GM20431 (cell line): Measurements from ENCODE around the gene TLL1.

Experiments
- in situ Hi-C: fragments of 300-500 bp; cut with MseI, MboI; formaldehyde crosslinking; loops from one replicate; pipeline ENCODE4 v1.15.0; 2020; ENCODE audit warnings: low sequenced_read_pairs; ENCODE audit not compliant: unreplicated experiment

Gene TLL1

DNA sequence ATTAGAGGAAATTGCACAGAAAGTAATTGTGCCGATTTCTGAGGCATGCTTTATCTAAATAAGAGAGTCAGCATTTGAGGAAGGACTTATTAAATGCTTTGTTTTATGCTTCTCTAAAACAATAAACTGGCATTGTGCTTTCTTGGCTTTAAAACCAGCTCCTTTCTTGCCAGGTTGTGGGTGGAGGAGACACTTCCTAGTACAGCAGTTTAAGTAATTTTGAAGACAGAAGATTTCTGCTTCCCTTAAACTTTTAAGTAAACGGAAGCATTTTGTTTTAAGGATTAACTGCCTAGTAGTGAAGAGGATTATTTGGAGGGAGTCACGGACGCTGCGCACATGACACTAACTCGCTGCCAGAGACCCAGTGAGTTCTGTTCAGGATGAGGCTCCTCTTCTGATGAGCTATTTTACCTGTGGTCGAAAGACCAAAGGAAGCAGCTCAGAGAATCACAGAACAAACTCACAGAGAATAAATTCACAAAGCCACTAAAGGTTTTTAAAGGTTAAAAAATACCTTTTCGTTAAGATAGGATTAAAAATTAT lies 169.5 kb downstream of the TLL1 start:
- in situ Hi-C loops = no loop called here

GRCh38 chr4:166043801-166044200 lies 170.8 kb downstream of the TLL1 start:
- in situ Hi-C loops = no loop called here

DNA sequence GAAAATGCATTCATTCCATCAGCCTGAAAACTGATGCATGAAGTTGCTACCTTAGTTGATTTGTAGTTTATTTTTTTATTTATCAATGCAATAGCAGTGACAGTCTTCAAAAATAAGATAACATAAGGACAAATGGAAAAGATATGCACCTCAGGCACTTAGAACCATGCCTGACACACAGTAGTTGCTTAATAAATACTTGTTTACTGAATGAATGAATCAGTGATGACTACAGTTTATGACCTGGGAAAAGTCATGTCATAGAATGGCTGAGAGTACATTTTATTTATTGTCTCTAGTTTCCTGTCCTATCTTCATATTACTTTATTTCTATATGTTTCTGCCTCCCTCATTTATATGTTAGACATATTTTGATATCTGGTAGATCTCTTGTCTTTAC lies 171.8 kb downstream of the TLL1 start:
- in situ Hi-C loops = no loop called here

GRCh38 chr4:166045457-166045856 lies 172.4 kb downstream of the TLL1 start:
- in situ Hi-C loops = no loop called here

DNA sequence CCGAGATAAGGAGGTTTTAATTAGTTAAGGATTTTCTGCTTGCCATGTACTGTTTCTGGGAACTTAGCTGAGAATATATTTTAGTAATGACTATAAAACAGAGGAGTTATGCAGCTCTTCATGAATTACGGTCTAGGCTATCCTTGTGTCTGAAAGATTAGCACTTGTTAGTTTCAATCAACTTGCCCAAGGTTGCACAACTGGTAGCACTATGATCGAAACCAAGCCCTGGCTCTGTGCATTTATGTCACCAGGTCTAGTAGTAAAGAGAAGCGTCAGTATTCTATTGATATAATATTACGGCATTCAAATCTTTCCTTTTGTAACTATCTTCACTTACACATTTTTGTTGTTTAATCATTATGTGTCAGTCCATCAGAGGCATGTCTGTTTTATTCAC lies 176.0 kb downstream of the TLL1 start:
- in situ Hi-C loops = no loop called here

- in situ Hi-C loops = no loop called here
These were observed 191.7 kb downstream of the TLL1 start for GRCh38 chr4:166064721-166065120.

DNA sequence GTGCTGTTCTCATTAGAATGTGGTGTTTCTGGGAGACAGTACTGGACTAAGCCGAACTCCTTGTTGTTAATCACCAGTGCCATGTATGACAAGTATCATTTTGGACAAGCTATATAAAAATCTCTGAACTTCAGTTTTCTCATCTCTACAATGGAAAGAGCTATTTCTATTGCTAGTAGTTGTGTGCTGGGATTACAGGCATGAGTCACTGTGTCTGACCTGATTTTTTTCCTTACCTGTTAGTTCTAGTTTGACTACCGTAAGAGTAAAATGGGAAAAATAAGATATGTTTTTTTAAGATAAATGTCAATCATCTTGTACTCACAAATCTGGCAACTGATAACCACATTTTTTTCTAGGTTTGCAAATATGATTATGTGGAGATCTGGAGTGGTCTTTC lies 192.3 kb downstream of the TLL1 start:
- in situ Hi-C loops = no loop called here

GRCh38 chr4:166066936-166067335 lies 193.9 kb downstream of the TLL1 start:
- in situ Hi-C loops = no loop called here

DNA sequence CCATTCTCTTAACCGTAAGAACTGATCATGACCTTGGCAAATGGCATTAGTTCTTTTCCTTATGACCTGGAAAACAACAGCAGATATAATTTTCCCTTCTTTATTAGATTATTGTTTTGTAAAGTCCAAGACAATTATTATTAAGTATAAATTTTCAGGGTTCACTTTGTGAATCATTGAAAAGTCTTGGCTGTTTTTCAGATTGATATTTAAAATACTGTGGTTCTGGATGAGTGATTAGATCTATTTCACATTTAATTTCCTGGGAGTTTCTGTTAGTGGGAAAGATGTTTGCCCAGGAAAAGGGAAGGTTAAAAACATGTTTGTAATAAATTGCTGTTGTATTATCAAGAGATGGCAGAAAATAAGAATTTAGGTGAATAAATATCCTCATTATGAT lies 194.9 kb downstream of the TLL1 start:
- in situ Hi-C loops = no loop called here

GRCh38 chr4:166073783-166074182 lies 200.7 kb downstream of the TLL1 start:
- in situ Hi-C loops = no loop called here

DNA sequence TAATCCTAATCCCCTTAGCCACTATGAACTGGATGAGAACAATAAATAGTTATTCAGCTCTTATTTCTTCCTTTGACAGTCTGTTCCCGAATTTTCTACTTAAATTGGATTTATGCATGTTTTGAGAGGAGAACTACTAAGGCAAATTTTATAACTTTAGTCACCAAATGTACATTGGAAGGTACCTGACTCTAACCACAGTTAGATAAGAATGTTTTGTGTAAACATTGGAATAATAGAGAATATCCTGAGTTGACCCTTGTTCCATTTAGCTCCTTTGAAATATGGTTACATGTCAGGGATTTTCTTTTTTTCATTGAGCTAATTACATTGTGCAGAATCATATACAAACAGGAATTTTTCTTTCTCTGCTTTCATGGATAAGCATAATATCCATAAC lies 202.6 kb downstream of the TLL1 start:
- in situ Hi-C loops = loop anchor here (25.0 kb wide), 1 partner anchor 538 kb away; no protein-coding TSS in a partner anchor

DNA sequence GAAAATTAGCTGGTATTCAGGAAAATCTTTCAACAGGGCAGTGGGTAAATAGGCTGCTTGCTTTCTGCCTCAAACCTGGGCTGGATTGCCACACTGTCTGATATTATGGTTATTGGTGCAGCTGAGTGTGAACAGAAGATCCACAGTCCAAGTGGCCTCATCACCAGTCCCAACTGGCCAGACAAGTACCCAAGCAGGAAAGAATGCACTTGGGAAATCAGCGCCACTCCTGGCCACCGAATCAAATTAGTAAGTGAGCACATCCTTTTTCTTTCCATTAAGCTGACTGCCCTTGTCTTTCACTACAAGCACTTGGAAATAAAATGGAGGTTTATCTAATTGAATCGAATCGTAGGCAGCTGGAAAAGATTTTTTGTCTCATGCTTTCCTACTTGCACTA lies 204.7 kb downstream of the TLL1 start:
- in situ Hi-C loops = loop anchor here (25.0 kb wide), 1 partner anchor 540 kb away; no protein-coding TSS in a partner anchor

- in situ Hi-C loops = loop anchor here (25.0 kb wide), 1 partner anchor 541 kb away; no protein-coding TSS in a partner anchor
These were observed 205.3 kb downstream of the TLL1 start for GRCh38 chr4:166078383-166078782.

GRCh38 chr4:166078955-166079354 lies 205.9 kb downstream of the TLL1 start:
- in situ Hi-C loops = loop anchor here (25.0 kb wide), 1 partner anchor 542 kb away; no protein-coding TSS in a partner anchor

DNA sequence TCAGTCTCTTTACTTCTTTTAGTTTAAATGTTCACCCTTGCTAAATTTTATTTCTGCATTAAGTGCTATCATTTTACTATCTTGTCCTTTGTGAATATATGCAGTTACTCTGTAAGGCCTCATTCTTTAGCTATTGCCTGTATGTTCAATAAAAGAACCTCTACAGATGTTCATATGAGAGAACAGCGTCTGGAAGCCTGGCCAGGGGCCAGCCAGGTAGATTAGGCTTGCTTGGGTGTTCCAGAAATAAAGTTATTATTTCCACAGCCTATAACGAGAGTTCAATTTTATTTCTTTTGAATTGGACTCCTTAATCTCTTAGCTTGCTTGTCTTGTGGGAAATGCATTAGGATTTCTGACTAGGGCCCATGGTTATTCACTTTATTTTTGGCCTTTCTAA lies 214.5 kb downstream of the TLL1 start:
- in situ Hi-C loops = loop anchor here (25.0 kb wide), 1 partner anchor 550 kb away; no protein-coding TSS in a partner anchor

- in situ Hi-C loops = loop anchor here (25.0 kb wide), 1 partner anchor 551 kb away; no protein-coding TSS in a partner anchor
These were observed 215.5 kb downstream of the TLL1 start for GRCh38 chr4:166088576-166088975.

DNA sequence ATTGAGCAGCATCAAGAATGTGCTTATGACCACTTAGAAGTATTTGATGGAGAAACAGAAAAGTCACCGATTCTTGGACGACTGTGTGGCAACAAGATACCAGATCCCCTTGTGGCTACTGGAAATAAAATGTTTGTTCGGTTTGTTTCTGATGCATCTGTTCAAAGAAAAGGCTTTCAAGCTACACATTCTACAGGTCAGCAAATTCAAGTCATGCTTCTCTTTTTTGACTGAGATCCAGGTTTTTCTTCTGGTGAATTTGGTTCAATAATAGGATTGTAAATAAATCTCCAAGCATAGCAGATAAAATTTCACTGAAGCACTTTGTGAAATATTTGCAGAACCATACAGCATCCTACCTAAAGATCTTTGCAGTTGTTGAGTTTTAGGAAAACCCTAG lies 218.1 kb downstream of the TLL1 start:
- in situ Hi-C loops = loop anchor here (25.0 kb wide), 1 partner anchor 554 kb away; no protein-coding TSS in a partner anchor

DNA sequence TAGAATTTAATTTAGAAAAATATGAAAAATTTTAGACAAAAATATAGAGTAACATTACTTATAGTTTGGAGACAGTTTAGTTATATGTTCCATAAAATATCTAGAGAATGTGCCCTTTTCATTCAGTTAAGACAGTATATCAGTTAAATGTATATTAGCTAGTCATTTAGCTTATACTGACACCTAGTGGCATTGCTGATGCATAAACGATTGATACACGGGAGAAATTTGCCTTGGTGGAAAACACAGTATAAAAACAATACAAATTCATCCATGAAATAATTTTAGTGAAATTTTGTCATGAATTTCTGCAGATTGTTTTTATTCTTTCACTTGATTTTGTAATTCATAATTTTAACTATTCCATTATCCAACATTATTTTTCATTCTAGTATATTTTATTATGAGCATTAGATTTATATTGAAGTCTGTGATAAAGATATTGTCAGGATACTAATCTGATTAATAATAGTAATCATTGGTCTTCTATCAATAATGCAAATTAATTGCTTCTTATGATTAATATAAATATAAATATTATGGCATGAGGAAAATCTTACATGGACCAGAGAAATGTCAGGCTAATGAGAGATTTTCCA lies 219.0 kb downstream of the TLL1 start:
- in situ Hi-C loops = loop anchor here (25.0 kb wide), 1 partner anchor 555 kb away; no protein-coding TSS in a partner anchor

DNA sequence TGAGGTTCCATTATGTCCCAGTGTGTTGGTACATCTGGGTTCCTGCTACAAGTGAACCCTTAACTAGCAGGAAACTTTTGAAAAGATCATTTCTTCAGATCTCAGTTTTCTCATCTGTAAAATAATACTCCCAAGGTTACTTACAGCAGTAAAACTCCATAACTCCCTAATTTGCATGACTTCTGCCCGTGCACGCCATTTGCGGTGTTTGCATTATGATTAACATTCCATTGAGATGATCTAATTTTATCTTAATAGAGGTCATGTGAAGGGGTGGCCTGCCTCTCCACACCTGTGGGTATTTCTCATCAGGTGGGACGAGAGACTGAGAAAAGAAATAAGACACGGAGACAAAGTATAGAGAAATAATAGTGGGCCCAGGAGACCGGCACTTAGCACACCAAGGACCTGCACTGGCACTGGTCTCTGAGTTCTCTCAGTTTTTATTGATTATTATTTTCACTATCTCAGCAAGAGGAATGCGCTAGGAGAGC lies 219.8 kb downstream of the TLL1 start:
- in situ Hi-C loops = loop anchor here (25.0 kb wide), 1 partner anchor 556 kb away; no protein-coding TSS in a partner anchor

DNA sequence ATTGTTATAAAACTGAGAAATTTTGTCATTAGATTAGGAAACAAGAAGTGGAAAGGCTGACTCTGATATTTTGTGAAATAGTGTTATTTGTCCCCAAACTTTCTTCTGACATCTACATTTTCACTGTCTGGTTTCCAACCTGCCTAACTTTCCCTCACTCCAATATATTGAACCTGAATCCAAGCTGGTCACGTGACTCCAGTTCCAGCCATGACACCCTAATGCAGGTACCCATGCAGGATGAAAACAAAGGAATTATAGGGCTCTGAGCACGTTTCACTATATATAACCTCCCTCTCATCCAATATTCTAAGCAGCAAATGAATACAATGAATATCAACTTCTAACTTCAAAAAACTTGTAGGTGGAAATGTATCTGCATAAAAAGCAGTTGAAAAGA lies 231.6 kb downstream of the TLL1 start:
- in situ Hi-C loops = no loop called here

DNA sequence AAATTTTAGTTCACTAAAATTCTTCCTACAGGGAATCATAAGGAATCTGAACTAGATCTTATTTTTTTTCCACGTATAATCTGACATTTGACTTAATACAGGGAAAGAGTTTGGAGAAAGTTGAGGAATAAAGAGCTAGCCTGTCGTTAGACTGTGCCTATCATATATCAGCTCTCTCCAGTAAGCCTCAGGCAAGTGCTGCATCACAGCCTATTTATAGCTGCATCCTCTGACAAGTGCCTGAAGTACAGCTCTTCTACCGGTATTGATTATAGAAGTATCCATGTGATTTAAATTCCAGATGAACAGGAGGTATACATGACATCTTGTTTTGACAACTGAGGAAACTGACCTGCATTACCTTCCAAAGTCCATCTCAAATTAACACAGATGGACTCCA lies 248.9 kb downstream of the TLL1 start:
- in situ Hi-C loops = no loop called here

DNA sequence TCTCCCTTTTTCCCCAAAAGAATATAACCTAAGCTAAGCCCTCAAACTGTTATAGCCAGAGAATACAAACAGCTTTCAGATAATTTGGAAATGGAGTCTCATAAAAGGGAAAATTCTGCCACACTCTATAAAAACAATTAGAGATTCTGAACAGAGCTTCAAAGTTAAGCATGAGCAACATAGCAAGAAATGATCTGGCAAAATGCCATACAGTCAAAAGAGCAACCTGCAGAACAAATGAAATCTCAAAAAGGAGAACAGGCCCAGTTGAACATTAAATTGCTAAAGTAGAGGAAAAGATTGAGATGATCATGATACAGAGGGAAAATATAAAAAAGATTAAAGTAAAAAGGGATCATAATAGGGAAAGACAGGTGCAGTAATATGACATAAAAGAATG lies 250.5 kb downstream of the TLL1 start:
- in situ Hi-C loops = no loop called here
